Heart right ventricle (tissue), 16 donors: ENCODE measurements around the gene SSH3. TPM values are rescaled to one million over a fixed set of nuclear protein-coding genes. Genes with fewer than 3 reads are reported as not detected.

Source experiments
- ATAC-seq, 8 donors: fragments of 200-7000 bp; cut with Tn5 transposase; one replicate each; pipeline ENCODE4 v1.9.1; 2020; ENCODE audit warnings: mild to moderate bottlenecking in 8 of 8, moderate library complexity in 8 of 8, moderate number of reproducible peaks in 1 of 8
- DNase-seq, 2 donors: peaks; one replicate each; pipeline ENCODE4 v3.0.0-alpha.2; 2020
- H3K27ac ChIP-seq, 10 donors: fragments of 200-600 bp; sonication (generic) in 2 of 10; one replicate each; pipeline versions ENCODE4 v1.5.0 to v1.8.0; 2020 to 2022; ENCODE audit warnings: mild to moderate bottlenecking in 3 of 10
- H3K27me3 ChIP-seq, 7 donors: fragments of 200-600 bp; one replicate each; pipeline ENCODE4 v1.8.0; 2021 to 2022; ENCODE audit warnings: mild to moderate bottlenecking in 2 of 7
- H3K36me3 ChIP-seq, 9 donors: fragments of 200-600 bp; sonication (generic) in 1 of 9; one replicate each; pipeline versions ENCODE4 v1.5.0 to v1.8.0; 2020 to 2022; ENCODE audit warnings: mild to moderate bottlenecking in 2 of 9
- H3K4me1 ChIP-seq, 9 donors: fragments of 200-600 bp; sonication (generic) in 1 of 9; one replicate each; pipeline versions ENCODE4 v1.5.0 to v1.8.0; 2020 to 2022; ENCODE audit warnings: mild to moderate bottlenecking in 4 of 9
- H3K4me3 ChIP-seq, 10 donors: fragments of 200-600 bp; sonication (generic) in 2 of 10; one replicate each; pipeline versions ENCODE4 v1.5.0 to v1.8.0; 2020 to 2022; ENCODE audit warnings: mild to moderate bottlenecking in 7 of 10, moderate library complexity in 2 of 10
- H3K9me3 ChIP-seq, 11 donors: fragments of 200-600 bp in 10 of 11; sonication (generic) in 2 of 11; one replicate each; pipeline versions ENCODE4 v1.5.0 to v1.8.0; 2013 to 2022; ENCODE audit warnings: mild to moderate bottlenecking in 2 of 11, control low read depth in 1 of 11, moderate library complexity in 1 of 11
- WGBS, 2 donors: extraction: QIAGEN DNeasy Blood & Tissue Kit; methylation state at CpG; one replicate each; pipeline ENCODE4 v1.1.7; 2013; ENCODE audit warnings: inconsistent platforms in 1 of 2; 5-methylcytosine and 5-hydroxymethylcytosine counted together
- intact Hi-C, 10 donors: fragments of 100-400 bp; cut with DNase I; formaldehyde crosslinking; loops; one replicate each; pipeline versions ENCODE4 v1.11.1 to v1.14.2; 2022
- polyA plus RNA-seq, 2 donors: library from polyadenylated mRNA; stranded (reverse); fragments of 200-250 nt; gene quantifications; one replicate each; pipeline ENCODE4 v1.2.3, GENCODE V29; 2013
- total RNA-seq, 10 donors: library from RNA; stranded (reverse); fragmentation: NEBNext Ultra II Directional in 3 of 10; extraction: Animal tissue kit (Norgen Biotek cat#: 25700) in 3 of 10; gene quantifications; one replicate each; pipeline versions ENCODE4 v1.2.1 to v1.2.4, GENCODE V29; 2021 to 2023
- TF ChIP-seq, protein P1 (sequence below), 9 donors: fragments of 200-600 bp; sonication (generic) in 2 of 9; IDR thresholded peaks; one replicate each; pipeline versions ENCODE4 v1.5.0 to v1.8.0; 2021 to 2022; ENCODE audit warnings: antibody characterized with exemption in 9 of 9, mild to moderate bottlenecking in 5 of 9, moderate library complexity in 1 of 9
- donor health status: Arrhythmogenic right ventricular cardiomyopathy.
- donor health status: ischemic (EF 13 %, LVEDD 7.1; RV severe dilation, severe dysfunction).
- donor health status: healthy with polysubstance abuse.
- donor health status: DM: no; HTN: yes; CAD: no.
- donor health status: DM: no; HTN: no; CAD: no.
- donor health status: ischemic (EF 25% LVEDD 6.9; RV normal size, moderate dysfunction).
- donor health status: ischemic (EF 25% LVEDD 5.7; RV mildly dilated, moderate dysfunction).
- donor health status: healthy.
- donor health status: DM: yes; HTN: yes; CAD: no.
- donor health status: Ischemic cardiomyopathy.
- donor health status: ischemic (EF 35%, LVEDD 5.7; RV mildly dilated, moderate dysfunction).
- donor health status: nonischemic (EF 11% LVEDD 7.7; RV severe dilation, severe dysfunction).
- donor health status: DM: yes; HTN: yes; CAD: no.
- donor health status: PGD.
- donor health status: ischemic (EF 29% LVEDD 5.4; RV normal size, mild dysfunction).
- donor health status: nonischemic (EF 23%, LVEDD 6.1; RV moderate dilation, normal function).

The SSH3 gene
- total and polyA plus RNA-seq, 12 donors: 7.8 to 21.2 (median 15.3) TPM

DNA sequence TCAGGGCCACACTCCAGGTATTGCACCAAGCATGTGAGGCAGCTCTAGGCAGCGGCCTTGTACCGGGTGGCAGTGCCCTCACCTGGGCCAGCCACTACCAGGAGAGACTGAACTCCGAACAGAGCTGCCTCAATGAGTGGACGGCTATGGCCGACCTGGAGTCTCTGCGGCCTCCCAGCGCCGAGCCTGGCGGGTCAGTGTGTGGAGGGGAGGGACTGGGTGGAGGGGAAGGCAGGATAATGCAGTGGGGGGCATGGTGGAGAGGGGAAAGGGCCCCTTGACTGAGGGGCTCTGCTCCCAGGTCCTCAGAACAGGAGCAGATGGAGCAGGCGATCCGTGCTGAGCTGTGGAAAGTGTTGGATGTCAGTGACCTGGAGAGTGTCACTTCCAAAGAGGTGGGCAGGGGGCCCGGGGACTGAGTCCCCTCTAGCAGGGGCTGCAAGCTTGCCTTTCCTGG is 4.2 kb downstream of the SSH3 start:
- ATAC-seq (no peak), DNase-seq (no peak)
- TF ChIP-seq, protein P1, sequence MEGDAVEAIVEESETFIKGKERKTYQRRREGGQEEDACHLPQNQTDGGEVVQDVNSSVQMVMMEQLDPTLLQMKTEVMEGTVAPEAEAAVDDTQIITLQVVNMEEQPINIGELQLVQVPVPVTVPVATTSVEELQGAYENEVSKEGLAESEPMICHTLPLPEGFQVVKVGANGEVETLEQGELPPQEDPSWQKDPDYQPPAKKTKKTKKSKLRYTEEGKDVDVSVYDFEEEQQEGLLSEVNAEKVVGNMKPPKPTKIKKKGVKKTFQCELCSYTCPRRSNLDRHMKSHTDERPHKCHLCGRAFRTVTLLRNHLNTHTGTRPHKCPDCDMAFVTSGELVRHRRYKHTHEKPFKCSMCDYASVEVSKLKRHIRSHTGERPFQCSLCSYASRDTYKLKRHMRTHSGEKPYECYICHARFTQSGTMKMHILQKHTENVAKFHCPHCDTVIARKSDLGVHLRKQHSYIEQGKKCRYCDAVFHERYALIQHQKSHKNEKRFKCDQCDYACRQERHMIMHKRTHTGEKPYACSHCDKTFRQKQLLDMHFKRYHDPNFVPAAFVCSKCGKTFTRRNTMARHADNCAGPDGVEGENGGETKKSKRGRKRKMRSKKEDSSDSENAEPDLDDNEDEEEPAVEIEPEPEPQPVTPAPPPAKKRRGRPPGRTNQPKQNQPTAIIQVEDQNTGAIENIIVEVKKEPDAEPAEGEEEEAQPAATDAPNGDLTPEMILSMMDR (IDR thresholded peaks at IDR 0.05): no peak
- intact Hi-C loops: no loop called here
- peaks cover 0 to 55% (median 9%) of the 10 kb centered on the region in 9 donors for H3K36me3 ChIP-seq
- no peak overlapping the region for H3K4me3 ChIP-seq
- H3K27me3 ChIP-seq: no peaks in the 10 kb centered on the region
- no peak overlapping the region for H3K27ac ChIP-seq
- H3K4me1 ChIP-seq: peaks cover 6 to 27% (median 19%) of the 10 kb centered on the region in 9 donors
- H3K9me3 ChIP-seq: no peaks in the 10 kb centered on the region
- 80 to 89% methylated on average over 12 of the region's 12 CpGs for WGBS, 2 donors

DNA sequence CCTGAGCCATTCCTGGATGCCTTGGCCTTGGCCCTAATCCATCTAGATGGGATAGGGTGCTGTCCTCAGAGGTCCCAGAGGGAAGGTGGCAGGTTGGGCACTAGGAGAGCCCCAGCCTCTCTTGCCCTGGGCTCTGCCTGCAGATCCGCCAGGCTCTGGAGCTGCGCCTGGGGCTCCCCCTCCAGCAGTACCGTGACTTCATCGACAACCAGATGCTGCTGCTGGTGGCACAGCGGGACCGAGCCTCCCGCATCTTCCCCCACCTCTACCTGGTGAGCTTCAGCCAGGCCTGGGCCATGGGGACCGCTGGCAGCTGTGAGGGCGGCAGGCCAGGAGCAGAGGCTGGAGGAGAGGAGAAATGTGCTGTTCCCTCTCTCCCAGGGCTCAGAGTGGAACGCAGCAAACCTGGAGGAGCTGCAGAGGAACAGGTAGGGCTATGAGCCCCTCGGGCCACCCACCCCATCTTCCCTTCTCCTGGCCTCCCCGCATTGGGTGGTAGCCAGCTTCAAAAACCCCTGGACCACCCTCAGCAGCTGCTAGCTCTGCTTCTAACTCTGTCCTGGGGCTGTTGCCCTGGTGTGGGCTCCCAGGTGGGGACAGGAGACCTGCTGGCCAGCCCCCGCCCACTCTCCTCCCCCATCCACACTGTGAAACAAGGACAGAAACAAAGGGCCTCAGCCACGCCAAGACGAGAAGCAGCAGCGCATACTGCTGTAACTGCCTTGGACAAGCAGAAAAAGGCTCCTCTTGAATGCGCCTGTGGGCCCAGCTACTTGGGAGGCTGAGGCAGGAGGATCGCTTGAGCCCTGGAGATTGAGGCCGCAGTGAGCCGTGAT is 4.9 kb downstream of the SSH3 start:
- Histone ChIP-seq H3K27me3 (no peaks in the 10 kb centered on the region), H3K4me3 (no peak overlapping the region), H3K36me3 (peaks cover 0 to 55% (median 9%) of the 10 kb centered on the region in 9 donors), H3K9me3 (no peaks in the 10 kb centered on the region), H3K27ac (no peak overlapping the region), H3K4me1 (peaks cover 3 to 28% (median 14%) of the 10 kb centered on the region in 9 donors)
- intact Hi-C loops: no loop called here
- DNase-seq: no peak
- WGBS, 2 donors: 95 to 96% methylated on average over 20 of the region's 20 CpGs
- no peak for ATAC-seq
- TF ChIP-seq, protein P1 (IDR thresholded peaks at IDR 0.05): no peak

DNA sequence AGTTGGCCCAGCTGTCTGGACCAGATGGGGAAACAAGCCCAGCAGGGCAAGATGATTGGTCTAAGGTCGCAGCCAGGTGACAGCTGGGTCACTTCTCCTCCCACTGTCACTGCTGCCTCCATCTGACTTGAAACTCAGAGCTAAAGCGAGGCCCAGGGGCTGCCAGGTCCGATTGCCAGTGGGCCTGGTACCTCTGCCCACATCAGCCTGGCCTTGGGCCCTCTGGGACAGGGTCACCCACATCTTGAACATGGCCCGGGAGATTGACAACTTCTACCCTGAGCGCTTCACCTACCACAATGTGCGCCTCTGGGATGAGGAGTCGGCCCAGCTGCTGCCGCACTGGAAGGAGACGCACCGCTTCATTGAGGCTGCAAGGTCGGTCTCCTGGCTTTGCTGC is 5.8 kb downstream of the SSH3 start:
- intact Hi-C loops: no loop called here
- ATAC-seq: no peak
- DNase-seq: no peak
- H3K9me3 ChIP-seq: no peaks in the 10 kb centered on the region
- no peaks in the 10 kb centered on the region for H3K27me3 ChIP-seq
- H3K4me3 ChIP-seq: no peak overlapping the region
- H3K27ac ChIP-seq: no peak overlapping the region
- TF ChIP-seq, protein P1 (IDR thresholded peaks at IDR 0.05): no peak
- peaks cover 0 to 55% (median 9%) of the 10 kb centered on the region in 9 donors for H3K36me3 ChIP-seq
- H3K4me1 ChIP-seq: peaks cover 3 to 26% (median 7%) of the 10 kb centered on the region in 9 donors
- 96 to 97% methylated on average over 11 of the region's 11 CpGs for WGBS, 2 donors

DNA sequence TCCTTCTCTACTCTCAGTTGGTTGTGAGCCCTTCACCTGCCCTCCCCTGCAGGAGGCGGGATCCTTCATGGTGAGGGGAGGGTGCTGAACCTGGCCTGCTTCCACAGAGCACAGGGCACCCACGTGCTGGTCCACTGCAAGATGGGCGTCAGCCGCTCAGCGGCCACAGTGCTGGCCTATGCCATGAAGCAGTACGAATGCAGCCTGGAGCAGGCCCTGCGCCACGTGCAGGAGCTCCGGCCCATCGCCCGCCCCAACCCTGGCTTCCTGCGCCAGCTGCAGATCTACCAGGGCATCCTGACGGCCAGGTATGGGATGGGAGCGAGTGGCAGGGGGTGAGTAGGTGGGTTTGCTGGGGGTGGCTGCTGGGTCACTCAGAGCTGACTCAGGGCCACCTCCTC is 6.3 kb downstream of the SSH3 start:
- intact Hi-C loops: loop anchor here in 4 of 10 donors (10.0 kb wide), 2 partner anchors 75 to 225 kb away; no protein-coding TSS in a partner anchor
- peaks cover 0 to 21% (median 2%) of the 10 kb centered on the region in 9 donors for H3K4me1 ChIP-seq
- DNase-seq: no peak
- H3K27me3 ChIP-seq: no peaks in the 10 kb centered on the region
- TF ChIP-seq, protein P1 (IDR thresholded peaks at IDR 0.05): no peak
- ATAC-seq: no peak
- no peak overlapping the region for H3K4me3 ChIP-seq
- H3K27ac ChIP-seq: no peak overlapping the region
- 93 to 95% methylated on average over 14 of the region's 14 CpGs for WGBS, 2 donors
- H3K9me3 ChIP-seq: no peaks in the 10 kb centered on the region
- peaks cover 0 to 55% (median 9%) of the 10 kb centered on the region in 9 donors for H3K36me3 ChIP-seq
